ENCODE results near the gene STT3A. TPM values are rescaled to one million over a fixed set of nuclear protein-coding genes. Genes with fewer than 3 reads are reported as not detected.

STT3A gene
- total RNA-seq, 1 donor from 2014 or later = 232 TPM

DNA sequence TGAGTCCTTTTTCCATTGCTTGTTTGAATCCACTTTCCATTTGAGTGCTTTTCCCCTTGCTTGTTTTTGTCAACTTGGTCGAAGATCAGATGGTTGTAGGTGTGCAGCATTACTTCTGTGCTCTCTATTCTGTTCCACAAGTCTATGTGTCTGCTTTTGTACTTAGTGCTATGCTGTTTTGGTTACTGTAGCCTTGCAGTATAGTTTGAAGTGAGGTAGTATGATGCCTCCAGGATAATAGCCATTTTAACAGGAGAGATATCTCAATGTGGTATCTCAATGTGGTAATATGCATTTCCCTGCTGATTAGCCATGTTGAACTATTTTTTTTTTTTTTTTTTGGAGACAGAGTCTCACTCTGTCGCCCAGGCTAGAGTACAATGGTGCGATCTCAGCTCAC, 71.3 kb downstream of the STT3A start:
- Histone ChIP-seq H3K9me3 (ENCODE audit: insufficient read depth, low read depth, low read length) (peaks cover 4% of the 10 kb centered on the region), H3K4me1 (ENCODE audit: insufficient read depth, low read length) (no peaks in the 10 kb centered on the region), H3K36me3 (ENCODE audit: insufficient read depth, low read length) (peaks cover 14% of the 10 kb centered on the region), H3K27me3 (ENCODE audit: insufficient read depth, low read length) (no peaks in the 10 kb centered on the region), H3K4me3 (ENCODE audit: insufficient read depth, low read depth, low read length) (no peak overlapping the region), H3K79me2 (ENCODE audit: insufficient read depth, low read length) (peaks cover 20% of the 10 kb centered on the region), H4K20me1 (ENCODE audit: insufficient read depth, low read length) (peaks cover 4% of the 10 kb centered on the region), H2AFZ (ENCODE audit: low read depth, low read length) (no peak overlapping the region), H3K9ac (ENCODE audit: low read length) (no peak overlapping the region), H3K27ac (ENCODE audit: low read depth, low read length) (no peak overlapping the region), H3K4me2 (ENCODE audit: low read length) (no peak overlapping the region)
- DNase-seq (ENCODE audit: low read depth) (no peak), FAIRE-seq (no peak)
- no peak for TF ChIP-seq EZH2 (IDR thresholded peaks at IDR 0.05; ENCODE audit: insufficient read depth, low read length)
- TF ChIP-seq CTCF (IDR thresholded peaks at IDR 0.05; ENCODE audit: insufficient read depth, low read depth, low read length) = no peak
- H3K9me3 Mint-ChIP-seq (ENCODE audit: unreplicated experiment) = no peaks in the 10 kb centered on the region
- H3K36me3 Mint-ChIP-seq (ENCODE audit: low read depth, unreplicated experiment) = peaks cover 7% of the 10 kb centered on the region
- H3K4me1 Mint-ChIP-seq (ENCODE audit: low read depth, unreplicated experiment) = no peaks in the 10 kb centered on the region
- H3K4me3 Mint-ChIP-seq (ENCODE audit: unreplicated experiment) = no peak overlapping the region
- H3K27ac Mint-ChIP-seq (ENCODE audit: unreplicated experiment) = no peak overlapping the region
- H3K27me3 Mint-ChIP-seq (ENCODE audit: low read depth, unreplicated experiment) = no peaks in the 10 kb centered on the region

GRCh38 chr11:125667151-125667550, 74.5 kb downstream of the STT3A start:
- FAIRE-seq (no peak), DNase-seq (ENCODE audit: low read depth) (no peak)
- H3K9me3 Mint-ChIP-seq (ENCODE audit: unreplicated experiment) = no peaks in the 10 kb centered on the region
- peaks cover 4% of the 10 kb centered on the region for H3K9me3 ChIP-seq (ENCODE audit: insufficient read depth, low read depth, low read length)
- H3K4me1 ChIP-seq (ENCODE audit: insufficient read depth, low read length) = no peaks in the 10 kb centered on the region
- H3K4me3 ChIP-seq (ENCODE audit: insufficient read depth, low read depth, low read length) = no peak overlapping the region
- no peak overlapping the region for H3K27ac Mint-ChIP-seq (ENCODE audit: unreplicated experiment)
- peaks cover 20% of the 10 kb centered on the region for H3K79me2 ChIP-seq (ENCODE audit: insufficient read depth, low read length)
- TF ChIP-seq CTCF (IDR thresholded peaks at IDR 0.05; ENCODE audit: insufficient read depth, low read depth, low read length) (no peak), EZH2 (IDR thresholded peaks at IDR 0.05; ENCODE audit: insufficient read depth, low read length) (no peak)
- H3K27ac ChIP-seq (ENCODE audit: low read depth, low read length) = no peak overlapping the region
- peaks cover 9% of the 10 kb centered on the region for H3K36me3 Mint-ChIP-seq (ENCODE audit: low read depth, unreplicated experiment)
- no peaks in the 10 kb centered on the region for H3K4me1 Mint-ChIP-seq (ENCODE audit: low read depth, unreplicated experiment)
- peaks cover 5% of the 10 kb centered on the region for H3K36me3 ChIP-seq (ENCODE audit: insufficient read depth, low read length)
- no peaks in the 10 kb centered on the region for H3K27me3 Mint-ChIP-seq (ENCODE audit: low read depth, unreplicated experiment)
- no peak overlapping the region for H2AFZ ChIP-seq (ENCODE audit: low read depth, low read length)
- H3K4me2 ChIP-seq (ENCODE audit: low read length) = no peak overlapping the region
- no peaks in the 10 kb centered on the region for H3K27me3 ChIP-seq (ENCODE audit: insufficient read depth, low read length)
- peaks cover 4% of the 10 kb centered on the region for H4K20me1 ChIP-seq (ENCODE audit: insufficient read depth, low read length)
- H3K4me3 Mint-ChIP-seq (ENCODE audit: unreplicated experiment) = no peak overlapping the region
- H3K9ac ChIP-seq (ENCODE audit: low read length) = no peak overlapping the region

- Histone ChIP-seq H3K9me3 (ENCODE audit: insufficient read depth, low read depth, low read length) (no peaks in the 10 kb centered on the region), H3K4me3 (ENCODE audit: insufficient read depth, low read depth, low read length) (no peak overlapping the region), H3K27ac (ENCODE audit: low read depth, low read length) (no peak overlapping the region), H3K27me3 (ENCODE audit: insufficient read depth, low read length) (no peaks in the 10 kb centered on the region), H3K4me1 (ENCODE audit: insufficient read depth, low read length) (no peaks in the 10 kb centered on the region), H3K4me2 (ENCODE audit: low read length) (no peak overlapping the region), H4K20me1 (ENCODE audit: insufficient read depth, low read length) (no peaks in the 10 kb centered on the region), H3K9ac (ENCODE audit: low read length) (no peak overlapping the region), H3K36me3 (ENCODE audit: insufficient read depth, low read length) (no peaks in the 10 kb centered on the region), H3K79me2 (ENCODE audit: insufficient read depth, low read length) (peaks cover 12% of the 10 kb centered on the region), H2AFZ (ENCODE audit: low read depth, low read length) (no peak overlapping the region)
- peaks cover 2% of the 10 kb centered on the region for H3K36me3 Mint-ChIP-seq (ENCODE audit: low read depth, unreplicated experiment)
- TF ChIP-seq CTCF (IDR thresholded peaks at IDR 0.05; ENCODE audit: insufficient read depth, low read depth, low read length) (no peak), EZH2 (IDR thresholded peaks at IDR 0.05; ENCODE audit: insufficient read depth, low read length) (no peak)
- no peaks in the 10 kb centered on the region for H3K9me3 Mint-ChIP-seq (ENCODE audit: unreplicated experiment)
- no peak overlapping the region for H3K27ac Mint-ChIP-seq (ENCODE audit: unreplicated experiment)
- DNase-seq (ENCODE audit: low read depth) = no peak
- FAIRE-seq = no peak
- no peaks in the 10 kb centered on the region for H3K27me3 Mint-ChIP-seq (ENCODE audit: low read depth, unreplicated experiment)
- no peaks in the 10 kb centered on the region for H3K4me1 Mint-ChIP-seq (ENCODE audit: low read depth, unreplicated experiment)
- H3K4me3 Mint-ChIP-seq (ENCODE audit: unreplicated experiment) = no peak overlapping the region
Measured at GRCh38 chr11:125670172-125670571, 77.5 kb downstream of the STT3A start.

Data from astrocyte (in vitro differentiated cells and primary cell).